Astrocyte of the spinal cord (primary cell): ENCODE measurements around the gene ZNF227.
"Not testable (repeated sequence)": the region's sequence is repeated elsewhere in the genome, so short reads cannot be mapped to it uniquely, and the experiment has no call there.

ENCODE experiments used
- DNase-seq: peaks from one replicate; pipeline ENCODE4 v3.0.0; 2011; ENCODE audit warnings: low read depth, low spot score
- H3K4me3 ChIP-seq: 2 replicates; pipeline ENCODE4 v1.5.1; 2011; ENCODE audit warnings: low read depth, mild to moderate bottlenecking, low read length, moderate library complexity
- in situ Hi-C: cut with HindIII; loops from 2 replicates; pipeline ENCODE4 v1.10.0; 2017; ENCODE audit warnings: low sequenced_read_pairs
- TF ChIP-seq, protein P1 (sequence below): IDR thresholded peaks from 2 replicates; pipeline ENCODE4 v1.5.1; 2012; ENCODE audit warnings: low read depth, mild to moderate bottlenecking, low read length, inconsistent platforms

Gene ZNF227

DNA sequence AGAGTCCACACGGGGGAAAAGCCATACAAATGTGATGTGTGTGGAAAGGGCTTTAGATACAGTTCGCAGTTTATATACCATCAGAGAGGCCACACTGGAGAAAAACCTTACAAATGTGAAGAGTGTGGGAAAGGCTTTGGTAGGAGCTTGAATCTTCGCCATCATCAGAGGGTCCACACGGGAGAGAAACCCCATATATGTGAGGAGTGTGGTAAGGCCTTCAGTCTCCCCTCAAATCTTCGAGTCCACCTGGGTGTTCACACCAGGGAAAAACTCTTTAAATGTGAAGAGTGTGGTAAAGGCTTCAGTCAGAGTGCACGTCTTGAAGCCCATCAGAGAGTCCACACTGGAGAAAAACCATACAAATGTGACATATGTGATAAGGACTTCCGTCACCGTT, 24.1 kb downstream of the ZNF227 start:
- DNase-seq: no peak
- TF ChIP-seq, protein P1, sequence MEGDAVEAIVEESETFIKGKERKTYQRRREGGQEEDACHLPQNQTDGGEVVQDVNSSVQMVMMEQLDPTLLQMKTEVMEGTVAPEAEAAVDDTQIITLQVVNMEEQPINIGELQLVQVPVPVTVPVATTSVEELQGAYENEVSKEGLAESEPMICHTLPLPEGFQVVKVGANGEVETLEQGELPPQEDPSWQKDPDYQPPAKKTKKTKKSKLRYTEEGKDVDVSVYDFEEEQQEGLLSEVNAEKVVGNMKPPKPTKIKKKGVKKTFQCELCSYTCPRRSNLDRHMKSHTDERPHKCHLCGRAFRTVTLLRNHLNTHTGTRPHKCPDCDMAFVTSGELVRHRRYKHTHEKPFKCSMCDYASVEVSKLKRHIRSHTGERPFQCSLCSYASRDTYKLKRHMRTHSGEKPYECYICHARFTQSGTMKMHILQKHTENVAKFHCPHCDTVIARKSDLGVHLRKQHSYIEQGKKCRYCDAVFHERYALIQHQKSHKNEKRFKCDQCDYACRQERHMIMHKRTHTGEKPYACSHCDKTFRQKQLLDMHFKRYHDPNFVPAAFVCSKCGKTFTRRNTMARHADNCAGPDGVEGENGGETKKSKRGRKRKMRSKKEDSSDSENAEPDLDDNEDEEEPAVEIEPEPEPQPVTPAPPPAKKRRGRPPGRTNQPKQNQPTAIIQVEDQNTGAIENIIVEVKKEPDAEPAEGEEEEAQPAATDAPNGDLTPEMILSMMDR: no peak
- in situ Hi-C loops: no loop called here
- H3K4me3 ChIP-seq: no peak overlapping the region

DNA sequence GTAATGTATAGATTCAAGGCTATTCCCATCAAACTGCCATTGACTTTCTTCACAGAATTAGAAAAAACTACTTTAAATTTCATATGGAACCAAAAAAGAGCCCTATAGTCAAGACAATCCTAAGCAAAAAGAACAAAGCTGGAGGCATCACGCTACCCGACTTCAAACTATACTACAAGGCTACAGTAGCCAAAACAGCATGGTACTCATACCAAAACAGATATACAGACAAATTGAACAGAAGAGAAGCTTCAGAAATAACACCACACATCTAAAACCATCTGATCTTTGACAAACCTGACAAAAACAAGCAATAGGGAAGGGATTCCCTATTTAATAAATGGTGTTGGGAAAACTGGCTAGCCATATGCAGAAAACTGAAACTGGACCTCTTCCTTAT, 40.0 kb downstream of the ZNF227 start:
- in situ Hi-C loops, DNase-seq, H3K4me3 ChIP-seq: not testable (repeated sequence)

DNA sequence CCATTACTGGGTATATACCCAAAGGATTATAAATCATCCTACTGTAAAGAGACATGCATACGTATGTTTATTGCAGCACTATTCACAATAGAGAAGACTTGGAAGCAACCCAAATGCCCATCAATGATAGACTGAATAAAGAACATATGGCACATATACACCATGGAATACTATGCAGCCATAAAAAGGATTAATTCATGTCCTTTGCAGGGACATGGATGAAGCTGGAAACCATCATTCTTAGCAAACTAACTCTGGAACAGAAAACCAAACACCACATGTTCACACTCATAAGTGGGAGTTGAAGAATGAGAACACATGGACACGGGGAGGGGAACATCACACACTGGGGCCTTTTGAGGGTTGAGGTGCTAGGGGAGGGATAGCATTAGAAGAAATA, 41.1 kb downstream of the ZNF227 start:
- H3K4me3 ChIP-seq, DNase-seq, in situ Hi-C loops: not testable (repeated sequence)

DNA sequence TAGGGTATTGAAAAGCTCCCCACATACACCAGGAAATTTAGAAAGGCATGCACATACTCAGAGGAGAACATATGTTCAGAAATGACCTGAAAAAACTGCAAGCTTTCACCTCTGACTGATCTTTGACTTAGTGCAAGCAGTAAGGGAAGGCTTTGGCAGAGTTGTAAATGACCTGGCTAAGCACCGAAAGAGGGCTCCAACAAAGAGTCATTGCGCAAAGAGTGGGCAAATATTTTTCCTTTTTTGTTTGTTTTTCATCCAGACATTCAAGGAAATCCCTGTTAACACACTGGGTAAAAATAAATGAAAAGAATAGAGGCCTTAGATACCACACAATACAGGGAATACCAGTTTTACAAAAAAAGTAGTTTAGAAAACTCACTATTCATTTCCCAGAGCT, 42.2 kb downstream of the ZNF227 start:
- DNase-seq: no peak
- no peak overlapping the region for H3K4me3 ChIP-seq
- TF ChIP-seq, protein P1: no peak
- in situ Hi-C loops: no loop called here

DNA sequence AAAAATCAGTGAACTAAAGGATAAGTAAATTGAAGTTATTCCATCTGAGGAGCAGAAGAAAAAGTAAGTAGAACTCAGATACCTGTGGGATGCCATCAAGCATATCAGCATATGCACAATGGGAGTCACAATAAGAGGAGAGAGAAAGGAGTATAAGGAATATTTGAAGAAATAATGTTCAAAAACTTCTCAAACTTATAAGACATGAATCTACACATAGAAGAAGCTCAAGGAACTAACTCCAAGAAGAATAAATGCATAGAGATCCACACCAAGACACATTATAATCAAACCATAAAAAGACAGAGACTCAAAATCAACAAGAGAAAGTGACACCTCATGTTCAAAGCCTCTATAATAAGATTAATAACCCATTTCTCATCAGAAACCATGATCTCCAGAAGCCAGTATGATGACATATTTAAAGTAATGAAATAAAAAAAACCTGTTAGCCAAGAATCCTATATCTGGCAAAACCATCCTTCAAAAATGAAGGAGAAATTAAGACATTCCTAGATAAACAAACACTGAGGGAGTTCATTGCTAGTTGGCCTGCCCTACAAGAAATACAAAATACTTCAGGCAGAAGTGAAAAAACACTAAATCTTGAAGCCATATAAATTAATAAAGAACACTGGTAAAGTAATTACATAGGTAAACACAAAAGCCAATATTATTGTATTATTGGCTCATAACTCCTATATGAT, 43.5 kb downstream of the ZNF227 start:
- DNase-seq: no peak
- in situ Hi-C loops: no loop called here
- TF ChIP-seq, protein P1: no peak

DNA sequence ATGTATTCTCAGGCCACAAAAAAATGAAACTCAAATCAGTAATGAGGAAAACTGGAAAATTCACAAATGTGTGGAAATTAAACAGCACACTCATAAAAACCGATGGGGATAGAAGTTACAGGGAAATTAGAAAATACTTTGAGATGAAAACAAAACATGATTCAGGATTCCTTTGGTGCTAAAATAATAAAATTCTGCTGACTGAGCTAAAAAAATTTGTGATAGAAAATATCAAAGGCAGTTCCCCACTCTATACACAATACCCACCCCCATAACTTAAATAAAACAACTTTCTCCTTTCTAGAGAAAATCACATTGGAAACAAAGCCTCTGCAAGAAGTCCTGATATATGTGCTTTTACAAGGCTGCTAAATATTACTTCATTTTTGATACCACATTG, 45.8 kb downstream of the ZNF227 start:
- in situ Hi-C loops: no loop called here
- no peak for DNase-seq

More for the DNA sequence above, 43.5 kb downstream of the ZNF227 start:
- H3K4me3 ChIP-seq: no peak overlapping the region

DNA sequence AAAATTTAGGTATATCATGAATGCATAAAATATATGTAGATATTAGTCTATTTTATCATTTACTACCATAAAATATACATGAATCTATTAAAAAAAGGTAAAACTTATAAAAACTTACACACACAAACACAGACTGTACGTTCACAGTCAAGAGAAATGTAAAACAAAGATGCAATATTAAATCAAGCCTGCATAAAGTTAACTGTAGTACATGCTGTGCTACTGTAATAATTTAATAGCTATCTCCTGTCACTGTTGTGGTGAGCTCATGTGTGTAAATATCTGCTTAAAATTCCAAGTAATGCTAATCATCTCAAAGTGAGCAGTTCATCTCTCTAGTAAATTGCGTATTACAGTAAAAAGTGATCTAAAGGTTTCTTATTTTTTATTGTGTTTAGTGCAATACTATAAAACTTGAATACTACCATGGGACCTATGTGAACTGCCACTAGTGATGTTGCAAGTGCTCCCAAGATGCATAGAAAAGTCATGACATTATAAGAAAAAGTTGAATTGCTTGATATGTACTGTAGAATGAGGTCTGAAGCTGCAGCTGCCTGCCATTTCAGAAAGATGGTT, 46.6 kb downstream of the ZNF227 start:
- H3K4me3 ChIP-seq: no peak overlapping the region
- DNase-seq: no peak
- in situ Hi-C loops: no loop called here
- TF ChIP-seq, protein P1: no peak

More for the DNA sequence above, 45.8 kb downstream of the ZNF227 start:
- H3K4me3 ChIP-seq: no peak overlapping the region
- TF ChIP-seq, protein P1: no peak
